CD4-positive, alpha-beta T cell treated with Interleukin-12 subunit alpha and Interleukin-12 subunit beta, for 1 hour (primary cell): ENCODE data around the gene KDM5C.

Experiments
- DNase-seq: peaks from one replicate; pipeline ENCODE4 v3.0.0-alpha.2; 2020

The KDM5C gene

DNA sequence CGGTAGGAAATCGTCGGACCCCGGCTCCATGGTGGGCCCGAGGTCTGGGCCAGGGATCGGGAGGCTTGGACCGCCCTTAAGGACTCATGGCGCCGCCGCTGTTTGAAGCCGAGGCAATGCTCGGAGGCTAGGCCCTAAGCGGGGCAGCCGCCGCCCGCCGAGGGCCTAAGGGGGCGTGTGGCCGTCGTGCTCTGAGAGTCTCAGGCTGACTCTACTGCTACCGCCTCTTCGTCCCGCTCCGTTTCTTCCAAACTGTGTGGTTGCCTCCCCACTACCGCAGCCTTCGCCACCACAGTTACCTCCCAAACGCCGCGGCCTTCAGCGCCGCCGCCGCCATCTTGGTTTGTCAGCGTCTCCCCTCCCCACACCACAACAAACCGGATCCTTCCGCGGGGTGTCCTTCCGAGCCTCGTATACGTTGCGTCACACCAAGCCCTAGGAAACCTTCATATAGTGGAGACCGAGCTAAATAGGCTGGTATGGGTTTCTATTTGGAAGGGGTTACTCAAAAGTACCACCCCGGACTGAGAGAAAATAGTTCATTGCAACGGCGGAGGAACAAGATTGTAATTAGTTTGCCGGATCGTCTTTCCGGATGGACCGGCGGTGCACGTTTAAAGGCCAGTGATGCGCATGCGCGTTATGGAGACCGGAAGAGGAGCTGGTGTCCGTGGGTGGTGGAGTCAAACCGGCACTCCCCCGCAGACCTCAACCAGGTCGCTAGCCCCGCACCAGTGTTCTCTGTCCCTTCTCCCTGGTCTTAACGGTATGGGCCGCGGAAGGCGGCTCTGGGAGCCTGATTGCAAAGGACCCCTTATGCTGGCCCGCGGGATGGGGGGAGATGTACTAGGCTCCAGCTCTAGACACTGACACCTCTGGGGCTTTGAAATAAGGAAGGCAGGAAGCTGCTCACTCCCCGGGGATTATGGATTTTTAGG, at the start of gene KDM5C:
TSS of gene KDM5C (minus strand) at position 348 of the 938 bp plus-strand sequence. CDS start at position 30, 318 bp downstream.
- peak; percentile 89 for DNase-seq

DNA sequence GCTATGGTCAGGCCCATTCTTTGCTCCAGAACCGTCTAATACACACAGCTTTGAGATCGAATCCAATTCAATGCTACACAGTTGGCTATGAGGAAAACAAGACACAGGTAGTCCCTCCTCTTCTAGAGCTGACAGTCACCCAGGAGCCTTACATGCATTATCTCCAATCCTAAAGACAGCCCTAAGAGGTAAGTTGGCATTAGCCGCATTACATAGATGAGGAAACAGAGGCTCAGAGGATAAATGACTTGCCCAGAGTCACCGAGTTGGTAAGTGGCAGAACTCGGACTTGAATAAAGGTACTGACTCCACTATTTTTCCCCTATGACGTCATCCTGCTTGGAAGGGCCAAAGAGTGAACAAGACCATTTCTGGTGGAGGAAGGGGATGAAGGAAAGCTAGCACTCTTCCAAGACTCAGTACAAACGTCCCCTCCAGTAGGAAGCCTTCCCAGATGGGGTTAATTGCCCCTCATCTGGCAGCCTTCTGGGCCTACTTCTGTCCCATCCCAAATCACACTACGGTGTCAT, 47.9 kb upstream of the KDM5C start:
- no peak for DNase-seq

DNA sequence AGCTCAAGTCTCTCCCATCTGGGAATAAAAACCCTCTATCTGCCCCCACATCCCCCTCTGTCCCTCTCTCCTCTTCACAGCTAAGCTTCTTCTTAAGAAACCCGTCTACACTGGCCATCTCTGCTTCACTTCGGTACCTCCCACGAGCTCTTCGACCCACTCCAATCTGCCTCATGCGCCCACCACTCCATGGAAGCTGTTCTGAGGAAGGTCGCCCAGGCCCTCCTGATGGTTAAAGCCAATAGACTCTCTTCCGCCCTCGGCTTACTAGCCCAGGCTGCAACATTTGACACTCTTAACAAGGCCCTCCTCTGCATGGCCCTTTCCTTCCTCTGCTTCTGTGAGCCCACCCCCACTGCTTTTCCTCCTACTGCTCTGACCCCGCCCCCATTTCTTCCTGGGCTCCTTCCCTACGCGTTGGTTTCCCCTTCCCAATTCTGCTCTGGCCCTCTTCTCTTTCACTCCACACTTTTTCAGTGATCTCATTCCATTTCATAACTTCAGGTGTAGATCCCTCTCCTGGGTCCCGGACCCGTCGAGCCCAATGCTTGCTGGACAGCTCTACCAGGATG, 44.6 kb upstream of the KDM5C start:
- DNase-seq = no peak

DNA sequence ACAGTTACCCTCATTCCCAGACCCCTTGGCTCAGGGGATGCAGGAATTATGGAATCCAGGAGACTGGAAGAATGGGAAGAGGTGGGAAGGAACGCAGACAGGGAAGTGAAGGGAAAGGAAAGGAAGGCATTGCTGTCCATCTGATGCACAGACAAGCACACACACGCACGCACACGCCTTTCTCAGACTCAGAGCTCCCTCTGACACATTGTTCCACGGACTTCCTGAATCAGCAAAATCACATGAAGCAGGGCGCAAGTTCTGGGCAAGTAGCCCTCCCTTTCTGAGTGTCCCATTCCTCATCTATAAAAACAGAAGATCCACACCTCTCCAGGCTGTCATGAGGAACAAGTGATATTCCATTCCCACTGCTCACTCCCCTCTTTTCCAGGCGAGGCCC, 43.2 kb upstream of the KDM5C start:
- no peak for DNase-seq

DNA sequence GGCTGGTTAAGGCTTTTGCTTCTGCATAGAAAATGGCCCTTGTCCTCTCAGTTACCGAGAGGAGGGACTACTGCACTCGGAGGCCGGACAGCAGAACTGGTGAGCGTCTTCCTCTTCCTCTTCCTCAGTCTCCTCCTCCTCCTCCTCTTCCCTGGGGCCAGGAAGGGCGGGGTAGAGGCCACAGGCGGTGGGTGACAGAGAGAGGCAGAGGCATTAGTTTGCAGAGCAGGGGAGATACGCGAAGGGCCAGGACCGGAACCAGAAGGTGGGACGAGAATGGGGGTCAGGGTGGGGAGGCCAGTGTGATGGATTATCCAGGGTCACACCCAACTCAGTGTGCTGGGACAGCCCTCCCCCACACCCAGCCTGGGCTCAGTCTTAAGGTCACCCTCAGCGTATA, 41.9 kb upstream of the KDM5C start:
- DNase-seq = no peak

DNA sequence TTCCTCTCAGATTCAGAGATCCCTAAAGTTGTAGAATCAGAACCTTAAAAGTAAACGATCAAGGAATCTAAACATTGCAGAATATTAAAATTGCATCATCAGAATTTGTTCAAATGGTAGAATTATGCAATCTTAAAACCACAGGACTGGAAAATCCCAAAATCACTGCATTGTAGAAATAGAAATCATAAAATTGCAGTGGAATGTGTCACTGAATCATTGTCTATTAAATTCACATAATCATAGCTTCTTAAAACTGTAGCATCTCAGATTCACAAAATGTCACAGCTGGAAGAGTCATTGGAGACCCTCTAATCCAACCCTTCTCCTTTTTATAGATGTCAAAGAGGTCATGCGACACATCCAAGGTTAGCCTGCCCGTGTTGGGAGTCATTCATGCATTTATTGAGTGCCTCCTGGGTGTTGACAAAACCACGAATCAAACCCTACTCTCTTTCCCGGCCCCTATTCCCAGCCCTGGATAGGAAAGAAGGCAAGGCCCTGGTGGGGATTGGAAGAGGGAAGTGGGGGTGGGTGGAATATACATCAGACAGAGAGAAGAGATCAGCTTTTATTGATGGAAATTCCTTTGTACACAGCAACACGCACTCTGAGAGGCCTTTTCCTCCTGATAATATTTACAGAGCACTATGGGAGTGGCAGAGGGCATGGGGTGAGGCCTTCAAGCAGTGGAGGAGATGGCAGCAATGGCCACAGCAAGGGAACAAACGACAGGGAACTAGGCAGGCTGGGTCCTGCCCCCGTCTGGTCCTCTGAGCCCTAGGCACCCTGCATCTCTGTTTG, 41.0 kb upstream of the KDM5C start:
- no peak for DNase-seq

DNA sequence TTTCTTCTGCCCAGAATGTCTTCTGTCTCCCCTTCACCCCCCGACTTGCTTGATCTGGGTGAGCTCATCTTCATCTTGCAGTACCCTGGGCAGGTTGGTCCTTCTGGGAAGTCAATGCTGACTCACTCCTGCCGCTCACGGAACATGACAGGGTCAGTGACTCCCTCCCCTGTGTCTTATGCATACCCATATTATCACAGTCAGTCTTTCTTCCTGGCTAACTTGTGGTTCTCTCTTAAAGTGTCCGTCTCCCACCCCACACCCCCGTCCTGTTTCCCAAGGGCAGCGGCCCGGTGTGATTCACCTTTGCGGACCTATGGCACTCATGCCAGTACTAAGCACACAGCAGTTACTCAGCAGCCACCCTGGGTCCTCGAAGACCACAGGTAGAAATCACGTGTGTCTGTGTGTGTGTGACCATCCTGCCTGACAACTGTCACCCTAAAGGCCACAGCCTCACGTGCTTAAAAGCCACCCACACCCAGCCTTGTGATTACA, 38.6 kb upstream of the KDM5C start:
- DNase-seq = no peak

DNA sequence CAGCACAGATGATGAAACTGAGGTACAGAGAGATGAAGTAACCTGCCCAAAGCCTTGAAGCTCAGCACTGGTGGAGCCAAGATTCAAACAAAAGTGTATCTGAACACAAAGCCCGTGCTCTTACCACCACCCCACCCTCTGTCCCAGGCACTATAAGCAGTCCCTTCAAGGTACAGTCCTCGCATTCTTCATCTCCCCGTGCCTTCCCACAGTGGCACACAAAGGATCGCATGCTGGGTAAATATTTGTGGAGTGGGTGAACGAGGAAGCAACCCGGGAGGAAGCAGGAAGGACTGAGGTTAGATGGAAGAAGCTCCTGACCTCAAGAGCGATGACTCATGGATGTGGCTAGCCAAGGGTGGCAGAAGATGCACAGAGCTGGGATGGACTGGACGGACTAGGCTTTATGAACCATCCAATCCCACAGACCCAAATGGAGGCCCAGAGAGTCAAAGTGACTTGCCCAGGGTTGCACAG, 37.9 kb upstream of the KDM5C start:
- DNase-seq = no peak

DNA sequence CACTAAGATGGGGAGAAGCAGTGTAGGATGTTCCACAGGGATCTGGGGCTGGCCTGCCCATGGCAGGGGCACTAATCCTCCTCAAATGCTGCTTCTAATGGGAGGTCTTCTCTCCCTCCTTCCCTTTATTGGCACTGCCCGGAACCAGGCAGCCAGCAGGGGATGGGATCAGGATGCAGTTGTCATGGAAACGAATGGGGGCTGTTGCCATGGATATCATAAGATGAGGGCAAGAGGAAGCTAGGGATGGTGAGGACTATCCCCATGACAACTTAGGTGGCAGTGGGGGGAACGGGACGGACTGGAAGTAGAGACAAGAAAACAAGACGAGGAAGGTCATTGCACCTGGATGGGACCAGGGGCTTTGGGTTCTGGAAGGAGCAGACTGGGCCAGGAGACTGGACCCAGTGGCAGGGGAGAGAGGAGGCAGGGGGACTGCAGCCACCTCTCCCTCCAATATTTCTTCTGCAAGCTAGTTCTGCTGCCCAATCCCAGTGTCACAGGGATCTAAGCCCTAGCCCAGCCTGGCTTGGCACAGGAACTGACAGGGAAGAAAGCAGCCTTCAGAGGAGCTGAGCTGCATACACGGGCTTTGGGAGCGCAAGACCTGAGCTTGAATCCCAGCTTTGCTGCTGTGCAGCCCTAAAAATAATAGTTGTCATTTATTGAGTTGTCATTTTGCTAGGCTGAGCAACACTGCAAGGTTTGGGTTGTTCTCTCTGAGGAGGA, 37.3 kb upstream of the KDM5C start:
- no peak for DNase-seq

DNA sequence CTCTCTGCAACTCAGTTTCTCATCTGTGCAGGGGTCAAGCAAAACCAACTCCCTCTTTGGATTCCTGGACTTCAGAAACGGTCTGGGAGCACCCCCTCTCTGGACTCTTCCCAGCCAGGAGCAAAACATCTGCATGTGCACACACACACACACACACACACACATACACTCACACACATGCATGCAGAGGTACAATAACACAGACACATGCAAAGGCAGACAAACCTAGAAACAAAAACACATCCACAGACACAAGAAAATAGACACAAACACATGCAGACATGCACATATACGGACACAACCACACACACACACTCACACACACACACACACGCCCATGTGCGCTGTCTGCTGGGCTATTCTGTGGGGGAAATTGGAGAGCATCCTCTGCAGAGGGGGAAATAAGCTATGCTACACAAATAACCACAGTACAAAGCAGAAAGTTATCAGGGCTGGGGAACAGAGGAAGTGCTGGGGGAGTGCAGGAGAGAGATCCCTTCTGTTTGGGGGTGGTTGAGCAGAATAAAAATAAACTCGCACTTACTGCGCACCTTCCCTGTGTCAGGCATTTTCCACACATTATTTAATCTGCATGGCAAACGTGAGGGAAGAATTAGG, 36.5 kb upstream of the KDM5C start:
- DNase-seq = peak; percentile 1

DNA sequence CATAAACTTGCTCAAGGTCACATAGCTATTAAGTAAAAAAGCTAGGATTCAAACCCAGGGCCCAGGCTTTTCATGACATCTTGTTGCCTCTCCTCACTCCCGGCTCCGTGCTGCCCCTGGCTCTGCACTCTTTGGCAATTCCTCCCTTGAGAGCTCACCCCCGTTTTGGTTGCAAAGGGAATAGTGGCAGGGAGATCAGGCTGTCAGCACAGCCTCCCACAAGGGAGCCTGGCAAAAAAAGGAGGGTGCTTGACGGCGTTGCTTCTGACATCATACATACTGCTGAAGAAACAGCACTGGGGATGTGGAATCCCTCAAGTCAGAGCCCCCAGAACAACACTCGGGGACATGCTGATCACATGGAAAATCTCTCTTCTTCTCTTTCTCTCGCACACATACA, 35.8 kb upstream of the KDM5C start:
- no peak for DNase-seq

DNA sequence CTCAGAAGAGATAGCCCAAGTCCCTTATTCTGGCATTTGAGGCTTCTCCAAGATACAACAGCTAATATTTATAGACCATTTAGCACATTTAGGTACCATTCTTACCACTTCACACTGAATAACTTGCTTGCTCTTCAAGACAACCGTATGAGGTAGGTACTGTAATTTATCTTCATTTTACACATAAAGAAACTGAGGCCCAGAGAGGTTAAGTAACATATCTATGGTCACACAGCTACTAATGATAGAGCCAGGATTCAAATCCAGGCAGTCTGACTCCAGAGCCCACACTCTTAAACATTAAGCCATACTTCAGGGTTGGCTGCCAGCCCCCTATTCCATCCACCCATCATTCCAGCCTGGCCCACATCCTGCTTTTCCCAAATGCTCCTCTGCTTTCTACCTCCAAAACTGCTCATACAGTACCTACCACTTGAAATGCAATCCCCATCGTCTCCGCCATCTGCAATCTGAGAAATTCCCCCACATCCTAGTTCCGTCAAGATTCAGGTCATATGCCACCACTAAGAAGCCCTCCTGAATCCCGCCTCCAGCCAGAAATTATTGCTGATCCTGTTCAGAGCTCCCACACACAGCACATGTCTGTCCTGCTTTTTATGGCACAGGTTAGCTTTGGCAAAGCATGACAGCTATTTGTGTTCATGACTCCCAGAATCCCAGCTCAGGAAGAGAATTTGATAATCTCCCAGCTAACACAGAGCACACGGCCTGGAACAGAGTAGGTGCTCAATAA, 32.8 kb upstream of the KDM5C start:
- no peak for DNase-seq

DNA sequence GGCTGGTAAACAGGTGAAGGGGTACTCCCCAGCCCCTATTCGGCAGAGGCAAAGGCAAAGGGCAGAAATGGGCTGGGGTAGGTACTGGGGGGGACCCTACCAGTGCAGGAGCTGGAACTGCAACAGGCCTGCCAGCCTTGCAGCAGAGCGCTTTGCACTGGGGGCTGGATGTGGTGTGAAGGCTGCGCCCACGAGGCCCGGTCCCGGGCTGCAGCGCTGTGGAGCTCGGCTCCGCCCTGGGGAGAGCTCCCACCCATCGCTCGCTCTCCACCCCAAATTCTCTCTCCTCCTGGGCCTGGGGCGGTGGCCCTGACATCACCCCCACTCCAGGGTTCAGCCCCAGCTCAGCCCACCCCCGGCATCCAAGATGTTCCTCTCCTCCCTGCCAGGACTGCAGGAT, 32.2 kb upstream of the KDM5C start:
- no peak for DNase-seq

DNA sequence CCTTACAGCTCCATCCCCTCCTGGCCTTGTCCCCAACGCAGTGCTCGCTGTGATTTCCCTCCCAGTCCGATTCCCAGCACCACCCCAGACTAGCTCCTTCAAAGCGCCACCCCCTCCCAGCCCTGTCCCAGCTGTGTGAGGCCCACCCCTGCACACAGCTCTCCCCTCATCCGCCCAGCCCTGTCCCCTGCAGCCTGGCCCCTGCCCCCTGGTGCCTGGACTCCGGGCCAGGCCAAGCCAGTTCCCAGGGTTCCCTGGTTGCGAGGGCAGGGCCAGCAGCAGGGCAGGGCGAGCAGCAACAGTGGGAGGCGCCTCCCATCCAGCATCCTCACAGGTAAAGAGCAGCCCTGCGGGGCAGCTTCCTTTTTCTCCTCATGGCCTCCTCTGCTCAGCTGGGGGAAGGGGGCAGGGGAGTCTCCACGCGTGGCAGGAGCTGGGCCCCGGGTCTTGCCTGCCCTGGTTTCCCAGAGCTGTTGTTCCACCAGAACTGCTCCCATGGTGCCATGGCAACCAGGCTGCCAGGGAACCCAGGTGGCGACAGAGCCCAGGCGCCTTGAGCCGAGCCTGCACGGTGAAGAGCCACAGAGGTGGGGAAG, 31.5 kb upstream of the KDM5C start:
- DNase-seq = no peak

DNA sequence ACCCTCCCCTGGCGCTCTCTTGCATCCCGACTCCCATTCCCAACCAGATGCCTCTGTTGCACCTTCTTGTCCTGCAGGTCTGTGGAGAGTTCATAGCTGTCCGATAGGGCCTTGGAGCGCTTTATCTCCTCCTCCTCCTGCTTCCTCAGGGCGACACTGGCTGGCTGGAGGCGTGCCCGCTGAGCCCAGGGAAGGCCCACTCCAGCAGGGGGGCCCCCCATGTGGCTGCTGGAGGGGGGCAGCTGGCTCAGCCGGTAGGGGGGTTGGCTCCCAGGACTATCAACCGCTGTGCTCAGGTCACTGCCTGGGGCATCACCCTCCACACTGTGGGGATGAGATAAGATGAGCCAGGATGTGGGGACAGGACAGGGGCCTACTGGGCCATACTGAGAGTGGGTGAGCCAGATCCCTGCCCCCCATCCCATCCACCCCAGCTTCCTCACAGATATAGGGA, 30.8 kb upstream of the KDM5C start:
- no peak for DNase-seq

DNA sequence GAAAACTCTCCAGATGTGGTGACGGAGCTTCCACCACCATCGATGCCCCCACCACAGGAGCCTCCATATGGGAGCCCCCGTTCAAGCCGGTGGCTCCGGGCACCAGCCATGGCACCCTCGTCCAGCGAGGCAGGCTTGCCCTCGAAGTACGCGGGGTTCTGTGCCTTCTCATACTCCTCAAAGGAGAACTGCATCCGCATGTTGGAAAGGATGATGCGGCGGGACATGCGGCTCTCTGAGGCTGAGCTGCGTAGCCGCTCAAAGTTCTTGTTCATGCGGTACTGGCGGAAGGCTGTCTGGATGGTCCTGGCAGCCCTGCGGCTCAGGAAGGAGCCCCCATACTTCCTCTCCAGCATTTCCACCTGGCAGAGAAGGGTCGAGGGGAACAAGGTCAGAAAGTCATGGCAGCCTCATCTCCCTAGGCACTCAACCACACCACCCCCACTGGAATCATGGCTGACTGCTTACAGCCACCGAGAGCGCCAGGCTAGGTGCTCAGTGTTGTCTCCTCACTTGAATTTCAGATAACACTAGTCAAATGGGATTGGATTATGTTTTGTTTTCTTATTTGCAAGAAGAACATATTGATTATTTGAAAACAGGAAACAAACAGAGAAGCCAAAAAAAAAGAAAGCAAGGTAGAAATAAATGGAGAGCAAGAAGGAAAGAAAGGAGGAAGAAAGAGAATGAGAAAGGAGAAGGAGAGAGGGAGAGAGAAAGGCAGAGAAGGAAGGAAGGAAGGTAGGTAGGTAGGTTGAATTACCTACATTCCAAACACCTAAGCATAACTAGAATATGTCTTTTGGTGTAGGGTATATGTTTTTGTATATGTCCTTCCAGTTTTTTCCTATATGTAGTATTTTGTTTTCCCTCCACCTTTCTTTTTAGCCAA, 29.8 kb upstream of the KDM5C start:
- no peak for DNase-seq

DNA sequence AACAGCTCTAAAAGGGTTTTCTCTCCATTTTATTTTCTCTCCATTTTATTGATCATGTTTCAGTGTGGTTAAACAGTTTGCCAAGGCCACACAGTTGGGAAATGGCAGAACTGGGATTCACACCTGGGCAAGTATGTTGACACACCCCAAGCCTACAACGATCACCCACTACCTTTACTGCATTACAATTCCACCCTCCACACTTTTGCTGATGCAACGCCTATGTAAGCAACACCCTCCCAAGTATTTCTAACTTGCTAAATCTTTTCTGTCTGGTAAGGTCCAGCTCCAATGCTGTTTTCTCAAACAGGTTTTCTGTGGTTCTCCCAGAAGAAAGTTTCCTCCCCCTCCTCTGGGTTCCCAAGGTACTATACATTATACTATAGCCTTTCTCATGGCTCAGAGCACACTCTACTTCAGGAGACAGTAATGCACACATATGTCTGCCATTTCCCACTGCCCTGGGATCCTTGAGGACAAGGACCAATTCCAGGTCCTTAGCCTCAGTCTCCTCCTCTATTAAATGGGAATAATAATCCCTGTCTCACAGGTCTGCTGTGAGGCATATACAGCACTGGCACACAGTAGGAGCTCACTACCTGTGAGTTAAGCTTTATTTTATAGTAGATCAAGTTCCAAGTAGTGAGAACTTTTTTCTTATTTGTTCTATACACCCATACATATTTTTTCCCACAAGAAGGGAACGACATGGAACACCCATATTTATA, 28.4 kb upstream of the KDM5C start:
- no peak for DNase-seq

DNA sequence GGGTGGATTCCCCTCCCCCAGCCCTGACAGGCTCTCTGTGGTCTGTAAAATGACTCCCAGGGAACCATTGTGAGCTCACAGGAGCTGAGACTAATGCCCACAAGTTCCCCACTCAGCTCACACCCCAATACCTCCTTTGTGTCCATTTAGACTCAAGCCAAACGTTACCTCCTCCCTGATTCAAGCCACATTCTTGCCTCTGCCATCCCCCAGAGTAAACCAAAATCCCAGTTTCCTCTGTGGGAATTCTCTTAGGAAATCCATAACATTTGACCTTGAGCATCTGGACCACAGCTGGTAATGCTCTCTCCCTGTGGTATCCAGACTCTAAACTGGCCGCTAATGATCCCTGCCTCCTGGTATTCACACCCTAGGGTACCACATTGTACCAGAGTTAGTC, 26.3 kb upstream of the KDM5C start:
- DNase-seq = no peak

DNA sequence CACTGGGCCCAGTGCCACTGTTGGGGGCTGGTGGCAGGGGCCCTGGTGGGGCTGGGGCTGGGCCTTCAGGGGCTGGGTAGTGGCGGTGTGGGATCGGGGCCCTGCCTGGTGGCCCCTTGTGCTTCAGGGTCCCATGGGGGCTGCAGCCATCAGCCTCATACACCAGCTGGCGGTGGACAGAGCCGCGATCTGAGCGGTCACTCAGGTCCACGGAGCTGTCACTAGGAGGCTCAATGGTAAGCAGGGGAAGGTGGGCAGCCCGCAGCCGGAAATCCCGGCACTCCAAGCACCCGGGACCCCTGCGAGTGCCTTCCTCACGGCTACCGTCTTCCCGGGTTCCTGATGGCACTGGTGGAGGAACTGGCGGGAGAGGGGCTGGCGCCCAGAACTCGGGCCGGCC, 25.5 kb upstream of the KDM5C start:
- no peak for DNase-seq
